RWPE2 (cell line): ENCODE data around the gene SLC16A5.
"Not testable (repeated sequence)": the region's sequence is repeated elsewhere in the genome, so short reads cannot be mapped to it uniquely, and the experiment has no call there.

Experiments used
- ATAC-seq: fragments of 200-7000 bp; cut with Tn5 transposase; 3 replicates; pipeline ENCODE4 v1.9.1; 2021; ENCODE audit warnings: low read depth
- DNase-seq: peaks from one replicate; pipeline ENCODE4 v3.0.0-alpha.2; 2020; ENCODE audit warnings: low spot score
- H3K27ac ChIP-seq: fragments of 450-650 bp; 2 replicates; pipeline ENCODE4 v1.5.1; 2017; ENCODE audit warnings: mild to moderate bottlenecking; ENCODE audit not compliant: poor library complexity, severe bottlenecking
- H3K27me3 ChIP-seq: fragments of 250-450 bp; sonication (Bioruptor Pico); 2 replicates; pipeline ENCODE4 v1.5.1; 2021; ENCODE audit warnings: mild to moderate bottlenecking, moderate library complexity; ENCODE audit not compliant: insufficient read depth, poor library complexity, severe bottlenecking
- H3K36me3 ChIP-seq: fragments of 250-450 bp; sonication (Bioruptor Pico); 2 replicates; pipeline ENCODE4 v1.5.1; 2020; ENCODE audit warnings: low read depth, mild to moderate bottlenecking, moderate library complexity
- H3K4me1 ChIP-seq: fragments of 250-450 bp; sonication (Bioruptor Pico); 2 replicates; pipeline ENCODE4 v1.5.1; 2021; ENCODE audit warnings: mild to moderate bottlenecking, moderate library complexity; ENCODE audit not compliant: insufficient read depth, poor library complexity, severe bottlenecking
- H3K4me3 ChIP-seq: fragments of 250-450 bp; sonication (Bioruptor Pico); 2 replicates; pipeline ENCODE4 v1.5.1; 2021; ENCODE audit warnings: mild to moderate bottlenecking, moderate library complexity; ENCODE audit not compliant: severe bottlenecking
- H3K9me3 ChIP-seq: fragments of 250-450 bp; sonication (Bioruptor Pico); 2 replicates; pipeline ENCODE4 v1.5.1; 2021; ENCODE audit warnings: mild to moderate bottlenecking, moderate library complexity; ENCODE audit not compliant: severe bottlenecking
- TF ChIP-seq, protein P1 (sequence below): fragments of 450-650 bp; IDR thresholded peaks from one replicate; pipeline ENCODE4 v1.5.1; 2017; ENCODE audit warnings: mild to moderate bottlenecking, moderate library complexity; ENCODE audit not compliant: poor library complexity, severe bottlenecking

The SLC16A5 gene

DNA sequence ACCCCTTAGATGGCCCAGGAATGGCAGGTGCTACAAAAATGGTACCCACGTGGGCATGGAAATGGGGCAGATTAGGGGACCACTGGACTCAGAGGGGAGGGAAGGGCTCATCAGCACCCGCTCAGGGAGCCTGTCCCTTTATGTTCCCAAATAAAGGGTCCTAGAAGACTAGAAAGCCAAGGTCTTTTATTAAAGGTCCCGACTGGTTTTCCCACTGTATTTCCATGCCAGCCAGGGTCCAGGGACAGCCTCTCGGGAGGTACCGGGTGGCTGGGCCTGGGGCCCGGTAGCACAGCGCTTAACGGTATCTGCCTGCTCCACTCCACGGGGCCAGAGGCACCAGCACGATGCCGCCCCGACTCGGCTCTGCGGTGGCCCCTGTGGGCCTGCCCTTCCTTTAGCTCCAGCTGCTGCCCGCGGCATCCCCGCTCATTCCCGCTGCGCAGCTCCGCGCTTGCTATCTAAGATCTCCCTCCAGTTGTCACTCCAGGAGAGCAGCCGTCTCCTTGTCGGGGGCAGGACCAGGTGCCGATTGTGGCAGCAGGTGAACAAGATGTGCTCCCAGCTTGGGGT lies 42.4 kb downstream of the SLC16A5 start:
- Histone ChIP-seq H3K27ac (peak overlapping the region; percentile 87), H3K36me3 (peaks cover 27% of the 10 kb centered on the region), H3K9me3 (no peaks in the 10 kb centered on the region), H3K4me1 (peaks cover 18% of the 10 kb centered on the region), H3K4me3 (peak overlapping the region; percentile 62), H3K27me3 (no peaks in the 10 kb centered on the region)
- ATAC-seq: no peak
- no peak for DNase-seq
- TF ChIP-seq, protein P1, sequence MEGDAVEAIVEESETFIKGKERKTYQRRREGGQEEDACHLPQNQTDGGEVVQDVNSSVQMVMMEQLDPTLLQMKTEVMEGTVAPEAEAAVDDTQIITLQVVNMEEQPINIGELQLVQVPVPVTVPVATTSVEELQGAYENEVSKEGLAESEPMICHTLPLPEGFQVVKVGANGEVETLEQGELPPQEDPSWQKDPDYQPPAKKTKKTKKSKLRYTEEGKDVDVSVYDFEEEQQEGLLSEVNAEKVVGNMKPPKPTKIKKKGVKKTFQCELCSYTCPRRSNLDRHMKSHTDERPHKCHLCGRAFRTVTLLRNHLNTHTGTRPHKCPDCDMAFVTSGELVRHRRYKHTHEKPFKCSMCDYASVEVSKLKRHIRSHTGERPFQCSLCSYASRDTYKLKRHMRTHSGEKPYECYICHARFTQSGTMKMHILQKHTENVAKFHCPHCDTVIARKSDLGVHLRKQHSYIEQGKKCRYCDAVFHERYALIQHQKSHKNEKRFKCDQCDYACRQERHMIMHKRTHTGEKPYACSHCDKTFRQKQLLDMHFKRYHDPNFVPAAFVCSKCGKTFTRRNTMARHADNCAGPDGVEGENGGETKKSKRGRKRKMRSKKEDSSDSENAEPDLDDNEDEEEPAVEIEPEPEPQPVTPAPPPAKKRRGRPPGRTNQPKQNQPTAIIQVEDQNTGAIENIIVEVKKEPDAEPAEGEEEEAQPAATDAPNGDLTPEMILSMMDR: no peak

DNA sequence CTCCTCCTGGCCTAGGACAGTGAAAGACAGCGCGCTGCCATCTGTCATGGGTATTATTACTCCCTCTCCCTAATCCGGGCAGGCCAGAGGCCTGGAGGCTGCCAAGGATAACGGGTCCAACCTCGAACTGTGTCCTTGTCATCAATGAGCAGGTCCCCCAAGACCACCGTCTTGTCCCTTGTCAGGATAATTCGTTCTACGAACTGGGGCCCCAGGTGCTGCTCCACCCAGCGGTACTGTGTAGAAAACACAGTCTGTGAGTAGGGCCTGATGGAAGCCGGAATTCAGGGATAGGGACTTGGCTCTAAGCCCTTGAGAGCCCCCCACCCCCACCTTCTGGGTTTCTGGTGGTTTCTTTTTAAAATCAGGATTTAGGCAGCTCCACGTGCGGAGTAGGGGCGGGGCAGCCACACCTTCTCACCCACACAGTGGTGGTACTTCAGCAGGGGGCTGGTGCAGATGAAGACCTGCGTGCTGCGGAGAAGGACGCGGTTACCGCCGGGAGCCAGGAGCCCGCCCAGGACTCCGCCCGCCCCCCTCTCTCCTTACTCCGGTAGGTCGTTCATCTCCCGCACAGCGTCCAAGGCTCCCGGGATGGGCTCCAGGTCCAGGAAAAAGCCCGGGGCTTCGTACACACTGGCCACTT lies 43.0 kb downstream of the SLC16A5 start:
- no peaks in the 10 kb centered on the region for H3K9me3 ChIP-seq
- ATAC-seq (peak; percentile 50), DNase-seq (no peak)
- TF ChIP-seq, protein P1: peak; percentile 59
- peak overlapping the region; percentile 87 for H3K27ac ChIP-seq
- peaks cover 33% of the 10 kb centered on the region for H3K36me3 ChIP-seq
- peak overlapping the region; percentile 62 for H3K4me3 ChIP-seq
- no peaks in the 10 kb centered on the region for H3K27me3 ChIP-seq
- H3K4me1 ChIP-seq: peaks cover 13% of the 10 kb centered on the region

DNA sequence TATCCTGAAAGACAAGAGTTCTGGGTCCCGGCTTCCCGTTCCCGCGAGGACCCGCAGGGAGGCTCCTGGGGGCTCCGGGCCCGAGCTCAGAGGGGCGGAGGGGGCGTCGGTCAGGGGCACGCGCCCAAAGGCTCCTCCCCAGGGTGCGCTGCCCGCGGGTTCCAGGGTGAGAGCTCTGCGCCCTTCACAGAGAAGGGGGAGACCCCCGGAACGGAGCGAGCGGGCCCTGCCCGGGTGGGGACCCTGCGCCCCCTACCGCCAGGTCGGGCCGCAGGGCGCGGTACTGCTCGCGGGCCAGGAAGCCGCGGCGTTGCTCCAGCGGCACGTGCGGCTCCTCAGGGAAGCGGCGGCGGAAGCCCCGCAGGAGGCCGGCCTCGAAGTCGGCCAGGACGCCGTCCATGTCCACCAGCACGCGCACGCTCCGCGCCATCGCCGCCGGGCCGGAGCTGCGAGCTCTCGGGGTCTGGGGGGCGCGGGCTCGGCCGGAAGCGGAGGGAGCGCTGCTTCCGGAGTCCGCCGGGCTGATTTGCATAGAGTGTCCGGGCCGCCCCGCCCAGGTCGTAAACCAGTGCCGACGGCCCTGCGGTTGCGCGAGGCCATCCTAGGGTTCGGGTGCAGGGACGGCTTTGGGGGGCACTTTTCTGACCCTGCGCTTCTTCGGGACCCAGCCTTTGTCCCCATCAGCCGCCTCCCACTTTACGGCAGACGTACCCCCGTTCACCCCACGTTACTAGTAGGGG lies 43.7 kb downstream of the SLC16A5 start, which contains the start of gene NT5C:
Gene NT5C (minus strand): TSS at position 465 of the 740 bp plus-strand sequence. CDS start 35 bp downstream, at position 430.
- no peaks in the 10 kb centered on the region for H3K27me3 ChIP-seq
- peak within 1 kb of the TSS; percentile 62 for H3K4me3 ChIP-seq
- H3K4me1 ChIP-seq: peaks cover 11% of the 10 kb centered on the region
- DNase-seq (peak; percentile 82), ATAC-seq (peak; percentile 79)
- H3K9me3 ChIP-seq: no peaks in the 10 kb centered on the region
- H3K27ac ChIP-seq: peak within 1 kb of the TSS; percentile 87
- TF ChIP-seq, protein P1: peak; percentile 83
- H3K36me3 ChIP-seq: peaks cover 40% of the 10 kb centered on the region

DNA sequence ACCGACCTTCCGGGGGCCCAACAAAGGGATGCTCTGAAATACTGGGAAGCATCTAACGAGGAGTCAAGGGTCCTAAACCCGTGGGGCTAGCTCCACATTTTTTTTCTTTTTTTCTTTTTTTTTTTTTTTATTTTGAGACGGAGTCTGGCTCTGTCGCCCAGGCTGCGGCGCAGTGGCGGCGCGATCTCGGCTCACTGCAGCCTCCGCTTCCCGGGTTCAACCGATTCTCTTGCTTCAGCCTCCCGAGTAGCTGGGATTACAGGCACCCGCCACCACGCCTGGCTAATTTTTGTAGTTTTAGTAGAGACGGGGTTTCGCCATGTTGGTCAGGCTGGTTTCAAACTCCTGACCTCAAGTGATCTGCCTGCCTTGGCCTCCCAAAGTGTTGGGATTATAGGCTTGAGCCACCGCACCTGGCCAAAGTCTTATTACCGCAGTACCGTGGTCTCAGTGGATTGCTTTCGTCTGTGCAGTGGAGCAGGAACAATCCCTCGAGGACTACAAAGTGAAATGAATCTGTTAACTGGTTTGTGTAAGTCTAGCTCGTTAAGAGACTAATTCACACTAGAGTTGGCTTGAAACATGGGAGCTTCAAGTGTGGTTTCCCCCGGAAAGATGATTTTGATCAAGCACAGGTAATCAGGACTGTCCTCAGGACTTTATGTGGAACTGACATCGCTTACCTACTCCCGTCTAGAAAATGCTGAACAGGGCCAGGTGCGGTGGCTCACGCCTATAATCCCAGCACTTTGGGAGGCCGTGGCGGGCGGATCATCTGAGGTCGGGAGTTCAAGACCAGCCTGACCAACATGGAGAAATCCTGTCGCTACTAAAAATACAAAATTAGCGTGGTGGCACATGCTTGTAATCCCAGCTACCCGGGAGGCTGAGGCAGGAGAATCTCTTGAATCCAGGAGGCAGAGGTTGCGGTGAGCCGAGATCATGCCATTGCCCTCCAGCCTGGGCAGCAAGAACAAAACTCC lies 44.6 kb downstream of the SLC16A5 start:
- Histone ChIP-seq H3K36me3 (peaks cover 48% of the 10 kb centered on the region), H3K4me3 (peak overlapping the region; percentile 62), H3K27ac (peak overlapping the region; percentile 87)
- not testable (repeated sequence) for H3K27me3 ChIP-seq, H3K9me3 ChIP-seq, H3K4me1 ChIP-seq, DNase-seq, ATAC-seq
